ENCODE results near the gene SEPTIN5. TPM values are rescaled to one million over a fixed set of nuclear protein-coding genes. Genes with fewer than 3 reads are reported as not detected.

The SEPTIN5 gene
- total RNA-seq, 1 donor from 2014 or later, result not detected

DNA sequence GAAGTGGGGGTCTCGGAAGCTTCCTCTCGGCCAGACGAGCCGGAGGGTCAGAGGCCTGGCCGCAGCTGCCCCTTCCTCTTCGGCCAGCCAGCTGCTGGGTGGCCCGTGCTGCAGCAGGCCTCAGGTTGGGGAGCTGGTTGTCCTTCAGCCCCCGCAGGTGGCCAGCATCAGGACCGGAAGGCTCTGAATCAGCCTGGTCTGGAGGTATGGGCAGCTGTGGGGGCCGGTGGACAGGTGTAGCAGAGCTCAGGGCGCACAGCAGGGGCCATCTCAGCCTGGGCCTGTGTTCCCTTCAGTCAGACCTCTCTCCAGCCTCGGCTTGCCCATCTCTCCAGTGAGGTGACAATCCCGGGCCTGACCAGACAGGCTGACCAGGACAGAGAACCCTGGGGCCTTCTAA lies 32.4 kb downstream of the SEPTIN5 start:
- intact Hi-C loops (cut with micrococcal nuclease), result no loop called here

DNA sequence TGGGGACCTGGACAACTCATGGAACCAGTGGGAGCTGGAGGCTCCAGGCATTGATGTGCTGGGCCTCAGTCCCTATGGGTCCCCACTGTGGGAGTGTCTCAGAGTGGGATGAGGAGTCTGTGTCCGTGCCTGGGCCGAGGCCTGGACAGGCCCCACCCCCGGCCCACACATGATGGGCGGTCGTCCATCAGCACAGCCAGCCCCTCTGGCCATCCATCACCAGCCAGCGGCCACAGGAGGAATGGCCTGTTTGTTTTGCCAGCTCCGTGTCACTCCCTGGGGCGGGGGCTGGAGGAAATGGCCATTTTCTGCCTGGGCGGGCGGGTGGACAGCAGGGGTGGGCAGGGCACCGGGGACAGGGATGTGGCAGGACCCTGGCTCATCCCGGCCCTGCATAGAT lies 33.2 kb downstream of the SEPTIN5 start:
- intact Hi-C loops (cut with micrococcal nuclease), result no loop called here

DNA sequence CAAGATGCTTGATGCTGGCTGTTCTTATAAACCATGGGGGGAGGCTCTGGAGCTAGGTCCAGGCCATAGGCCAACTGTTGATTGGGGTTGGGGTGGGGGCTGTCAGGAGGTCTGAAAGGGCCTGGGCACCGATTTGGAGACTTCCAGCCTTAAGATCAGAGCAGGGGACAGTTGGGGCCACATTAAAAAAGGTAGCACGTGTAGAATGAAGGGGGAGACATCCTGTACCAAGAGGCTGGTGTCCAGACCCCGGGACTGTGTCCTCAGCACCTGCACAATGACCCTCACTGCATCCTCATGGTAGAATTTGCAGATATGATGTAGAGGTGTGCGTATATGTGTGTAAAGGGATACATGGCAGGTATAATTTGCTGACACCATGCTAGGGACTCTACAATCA lies 33.8 kb downstream of the SEPTIN5 start:
- intact Hi-C loops (cut with micrococcal nuclease), result no loop called here

DNA sequence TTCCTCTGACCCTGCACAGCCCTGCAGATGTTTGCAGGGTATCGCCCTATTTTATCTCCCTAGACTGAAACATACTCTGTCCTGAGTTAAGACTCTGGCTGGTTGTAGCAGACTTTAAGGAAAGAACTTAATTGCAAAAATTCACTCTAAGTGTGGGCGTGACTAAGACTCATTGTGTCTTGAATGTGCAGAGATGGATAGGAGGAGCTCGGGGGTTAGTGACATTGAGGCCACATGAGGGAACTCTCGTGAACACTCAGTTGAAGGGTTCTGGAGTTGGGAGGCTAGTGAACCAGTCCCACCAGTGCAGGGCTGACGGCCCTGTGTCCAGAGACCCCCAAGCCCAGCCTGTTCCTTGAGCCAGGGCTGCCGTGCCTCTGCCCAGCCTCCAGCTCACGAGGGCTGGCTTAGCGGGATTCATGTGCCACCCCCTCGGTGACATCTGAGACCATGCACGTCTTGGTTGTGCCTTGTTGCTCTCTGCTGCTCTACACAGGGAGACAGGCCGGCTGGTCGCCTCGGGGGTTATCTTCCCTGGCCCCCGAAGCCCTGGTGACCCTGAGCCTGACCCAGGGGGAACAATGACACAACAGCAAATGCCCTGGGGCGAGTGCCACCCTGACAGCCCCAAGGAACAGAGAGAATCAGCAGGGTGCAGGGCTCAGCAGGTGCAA lies 34.8 kb downstream of the SEPTIN5 start:
- intact Hi-C loops (cut with micrococcal nuclease), result no loop called here

DNA sequence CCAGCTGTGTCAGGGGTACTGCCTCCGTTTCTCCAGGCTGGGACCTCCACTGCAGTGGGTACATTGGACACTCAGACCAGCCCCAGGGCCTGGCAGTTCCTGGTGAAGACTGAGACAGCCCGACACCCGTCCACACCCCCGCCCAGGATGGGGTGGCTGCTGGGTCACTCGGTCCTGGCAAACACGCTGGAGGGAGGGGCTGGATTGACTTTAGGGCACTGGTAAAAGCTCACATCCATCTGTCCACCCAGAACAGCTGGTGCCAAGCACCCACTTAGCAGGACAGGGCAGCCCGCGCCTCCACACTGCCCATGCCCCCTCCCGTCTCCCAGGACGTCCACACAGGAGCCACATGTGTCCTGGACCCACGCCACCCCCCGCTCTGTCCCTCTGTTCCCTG lies 35.6 kb downstream of the SEPTIN5 start:
- intact Hi-C loops (cut with micrococcal nuclease), result no loop called here

DNA sequence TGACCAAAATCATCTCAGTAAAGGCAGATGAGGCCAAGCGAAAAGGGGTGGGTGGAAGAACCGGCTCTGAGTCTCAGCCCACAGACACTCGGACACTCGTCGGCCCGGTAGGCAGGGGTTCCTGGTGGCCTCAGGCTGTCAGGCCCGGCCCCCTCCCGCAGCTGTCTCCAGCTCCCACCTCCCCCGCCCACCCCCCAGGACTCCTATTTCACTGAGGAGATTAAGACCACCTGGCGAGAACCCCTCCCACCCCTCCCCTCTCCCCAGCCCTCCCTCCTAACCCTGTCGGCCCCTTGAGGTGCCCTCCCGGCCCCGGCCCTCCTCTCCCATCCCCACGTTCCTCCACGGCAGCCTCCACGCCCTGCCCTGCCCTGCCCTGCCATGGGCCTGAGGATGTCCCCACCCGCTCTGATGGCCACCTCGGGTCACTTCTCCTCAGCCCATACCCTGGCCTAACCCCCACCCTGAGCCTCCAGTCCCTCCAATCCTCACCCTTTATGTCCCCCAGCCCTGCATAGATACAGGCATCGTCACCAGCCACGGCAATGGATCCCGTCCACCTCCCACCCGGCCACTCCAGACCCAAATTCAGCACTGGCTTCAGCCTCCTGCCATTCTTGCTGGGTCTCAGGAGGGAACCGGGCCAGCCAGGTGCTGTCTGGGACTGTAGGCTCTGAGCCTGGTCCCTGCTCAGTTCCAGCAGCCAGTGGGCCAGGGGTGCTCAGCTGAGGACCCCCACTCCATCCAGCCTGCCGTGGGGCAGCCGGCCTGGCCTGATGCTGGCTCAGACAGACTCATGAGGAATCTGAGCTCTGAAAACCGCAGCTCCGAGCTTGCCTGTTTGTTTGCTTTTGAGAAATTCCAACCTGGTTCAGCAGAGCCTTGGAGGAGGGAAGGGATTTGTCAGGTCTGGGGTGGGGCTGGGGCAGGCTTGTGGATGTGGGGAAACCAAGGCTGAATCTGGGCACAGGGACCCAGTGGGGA lies 36.5 kb downstream of the SEPTIN5 start:
- intact Hi-C loops (cut with micrococcal nuclease), result no loop called here

DNA sequence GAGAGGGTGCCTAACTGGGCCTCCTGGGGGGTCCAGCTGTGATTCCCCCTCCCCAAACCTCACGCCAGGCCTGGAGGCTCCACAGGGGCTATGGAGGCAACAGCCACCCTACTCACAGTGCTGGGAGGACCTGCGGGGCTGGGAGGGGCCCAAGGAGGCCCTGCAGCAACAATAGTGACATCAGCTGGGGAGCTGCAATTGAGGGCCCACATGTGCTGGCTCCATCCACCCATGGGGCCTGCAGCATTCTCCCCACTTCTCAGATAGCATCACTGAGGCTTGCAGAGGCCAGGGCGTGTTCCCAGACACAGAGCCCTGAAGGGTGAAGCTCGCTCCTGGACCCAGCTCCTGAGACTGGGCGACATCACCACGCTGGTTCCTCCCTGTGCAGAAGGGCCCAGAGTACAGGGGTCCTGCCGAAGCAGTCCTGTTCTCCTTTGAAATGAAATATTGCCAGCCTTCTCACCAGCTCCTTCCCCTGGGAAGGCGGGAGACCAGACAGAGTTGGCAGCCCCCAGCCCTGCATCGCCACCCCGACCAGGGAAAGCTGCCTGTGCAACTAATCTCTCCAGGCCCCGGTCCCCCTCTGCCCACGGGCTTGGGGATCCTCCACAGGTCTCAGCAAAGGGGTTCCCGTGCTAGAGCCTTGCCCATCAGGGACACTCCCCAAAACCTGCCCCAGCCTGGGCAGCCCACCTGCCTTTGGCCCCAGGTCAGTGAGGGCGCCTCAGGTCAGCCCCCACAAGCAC lies 37.4 kb downstream of the SEPTIN5 start:
- intact Hi-C loops (cut with micrococcal nuclease), result no loop called here

DNA sequence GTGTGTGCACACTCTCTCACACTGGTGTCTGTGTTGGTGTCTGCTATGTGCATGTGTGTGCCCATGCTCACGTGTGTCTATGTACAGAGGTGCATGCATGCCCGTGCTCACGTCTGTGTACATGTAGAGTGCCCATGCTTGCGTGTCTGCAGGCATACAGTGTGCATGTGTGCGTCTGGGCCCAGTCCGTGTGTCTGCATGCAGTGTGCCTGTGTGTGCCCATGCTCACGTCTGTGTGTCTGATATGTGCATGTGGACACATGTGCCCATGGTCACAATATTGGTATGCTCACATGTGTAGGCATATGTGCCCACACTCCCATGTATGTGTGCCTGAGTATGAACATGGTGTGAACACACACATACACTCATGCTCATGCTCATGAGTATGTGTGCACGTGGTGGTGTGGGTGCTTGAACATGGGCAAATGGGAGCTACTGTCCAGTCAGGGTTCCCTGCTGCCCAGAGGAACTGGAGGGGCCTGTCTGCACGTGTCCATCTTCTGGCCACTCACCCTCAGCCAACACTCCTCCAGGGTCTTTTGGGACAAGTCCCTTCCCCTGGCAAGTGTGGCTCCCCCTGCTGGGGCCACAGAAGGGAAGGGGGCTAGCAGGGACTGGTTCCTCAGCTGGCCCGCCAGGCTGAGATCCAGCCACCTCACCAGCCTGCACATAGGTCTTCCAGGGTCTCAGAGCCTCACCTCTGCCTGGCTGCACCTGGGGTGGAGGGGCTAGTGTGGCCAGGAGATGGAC lies 39.0 kb downstream of the SEPTIN5 start:
- intact Hi-C loops (cut with micrococcal nuclease), result no loop called here

DNA sequence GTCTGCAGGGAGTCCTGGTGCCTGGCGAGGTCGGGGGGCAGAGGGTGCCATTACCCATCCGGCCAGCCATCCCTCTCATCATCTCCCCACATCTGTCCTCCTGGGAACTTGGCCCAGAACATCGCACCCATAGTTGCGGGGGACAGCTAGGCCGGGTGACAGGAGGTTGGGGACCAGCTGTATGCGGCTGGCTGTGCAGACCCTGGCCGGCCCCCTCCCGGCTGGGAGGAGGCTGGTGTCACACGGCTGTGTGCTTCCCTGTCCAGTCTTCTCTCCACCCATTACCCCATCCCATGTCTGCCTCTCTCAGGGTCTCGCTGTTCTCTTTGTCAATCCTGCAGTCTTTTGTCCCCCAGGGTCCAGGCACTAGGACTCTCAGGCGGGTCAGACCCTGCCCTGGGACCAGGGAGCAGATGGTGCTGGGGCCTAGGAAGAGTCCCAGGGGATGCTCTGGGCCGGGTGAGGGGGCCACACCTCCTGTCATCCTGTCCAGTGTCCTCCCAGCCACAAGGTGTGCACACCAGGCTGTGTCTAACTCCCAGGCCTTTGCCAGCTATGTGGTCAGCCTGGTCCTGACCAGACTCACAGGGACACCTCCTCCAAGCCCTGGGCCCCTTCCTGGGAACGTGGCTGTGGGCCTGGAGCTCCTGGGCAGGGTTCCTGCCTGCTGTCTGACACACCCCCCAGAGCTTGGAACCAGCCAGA lies 39.8 kb downstream of the SEPTIN5 start:
- intact Hi-C loops (cut with micrococcal nuclease), result no loop called here

DNA sequence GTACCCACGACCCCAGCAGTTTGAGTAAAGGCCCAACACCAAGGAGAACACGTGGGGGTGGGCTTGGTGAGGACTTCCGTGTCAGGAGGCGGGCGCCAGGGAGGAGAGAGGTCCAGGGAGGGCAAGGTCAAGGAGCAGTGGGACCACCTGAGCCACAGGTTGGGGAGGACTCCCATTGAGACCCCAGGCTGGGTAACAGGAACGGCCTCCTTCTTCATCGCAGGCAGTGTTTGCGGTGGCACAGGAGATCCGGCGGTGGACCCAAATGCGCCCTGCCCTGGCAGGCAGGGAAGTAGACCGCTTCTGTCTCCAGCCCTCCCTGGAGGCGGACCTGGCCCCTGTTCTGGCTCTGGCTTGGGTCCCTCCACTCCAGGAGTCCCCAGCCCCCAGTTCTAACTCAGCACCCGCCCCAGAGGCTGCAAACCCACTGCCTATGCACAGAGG lies 40.4 kb downstream of the SEPTIN5 start:
- intact Hi-C loops (cut with micrococcal nuclease), result no loop called here

DNA sequence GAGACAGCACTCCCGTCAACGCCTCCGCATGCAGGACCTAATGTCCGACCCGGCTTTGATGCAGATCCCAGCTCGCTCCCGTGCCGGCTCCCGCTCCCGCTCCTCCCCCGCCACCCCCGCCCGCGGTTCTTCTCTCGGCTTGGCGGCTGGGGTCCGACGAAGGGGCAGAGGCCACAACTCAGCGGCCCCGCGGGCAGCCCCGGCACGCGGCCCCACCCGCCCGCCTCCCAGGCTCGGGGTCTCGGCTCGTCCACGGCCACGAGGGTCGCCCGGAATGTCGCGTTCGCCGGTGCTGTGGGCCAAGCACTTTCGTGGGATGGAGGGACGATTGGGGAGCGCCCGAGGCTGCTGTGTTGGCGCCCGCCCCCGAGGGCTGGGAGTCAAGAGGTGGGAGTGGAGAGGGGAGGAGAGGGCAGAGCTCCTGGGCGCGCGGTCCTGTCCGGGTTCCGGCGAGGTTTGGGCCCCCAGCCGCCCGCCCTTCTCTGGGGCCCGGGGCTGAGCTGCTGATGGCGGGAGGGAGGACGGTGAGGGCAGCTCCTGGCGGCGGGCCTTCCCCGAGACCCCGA lies 40.9 kb downstream of the SEPTIN5 start:
- intact Hi-C loops (cut with micrococcal nuclease), result no loop called here

DNA sequence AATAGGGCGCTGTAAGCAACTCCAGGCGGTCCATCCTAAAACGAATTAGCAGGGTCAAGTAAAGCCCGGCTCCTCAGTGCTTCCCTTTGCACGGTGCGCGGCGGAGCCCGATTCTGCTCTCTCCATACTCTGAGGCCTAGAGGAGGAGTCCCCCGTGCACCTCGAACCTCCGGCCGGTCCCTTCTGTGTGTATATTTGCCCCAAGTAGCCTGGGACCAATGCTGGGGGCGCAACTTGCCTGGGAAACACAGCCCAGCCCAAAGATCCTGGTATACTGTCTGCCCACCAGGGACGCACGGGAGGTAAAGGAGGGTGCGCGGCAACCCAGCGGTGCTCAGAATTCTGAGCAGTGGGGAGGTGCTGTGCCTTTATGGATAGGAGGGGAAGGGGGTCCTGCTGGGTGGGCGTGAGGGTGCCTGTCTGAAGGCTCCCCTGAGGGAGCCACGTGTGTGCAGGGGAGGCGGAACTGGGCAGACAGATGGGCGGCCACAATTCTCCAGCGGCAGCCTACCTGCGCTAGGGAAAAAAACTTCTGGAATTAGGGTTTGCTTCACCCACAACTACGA lies 41.5 kb downstream of the SEPTIN5 start:
- intact Hi-C loops (cut with micrococcal nuclease), result loop anchor here (1.0 kb wide), 3 partner anchors 26 to 154 kb away; no protein-coding TSS in a partner anchor

DNA sequence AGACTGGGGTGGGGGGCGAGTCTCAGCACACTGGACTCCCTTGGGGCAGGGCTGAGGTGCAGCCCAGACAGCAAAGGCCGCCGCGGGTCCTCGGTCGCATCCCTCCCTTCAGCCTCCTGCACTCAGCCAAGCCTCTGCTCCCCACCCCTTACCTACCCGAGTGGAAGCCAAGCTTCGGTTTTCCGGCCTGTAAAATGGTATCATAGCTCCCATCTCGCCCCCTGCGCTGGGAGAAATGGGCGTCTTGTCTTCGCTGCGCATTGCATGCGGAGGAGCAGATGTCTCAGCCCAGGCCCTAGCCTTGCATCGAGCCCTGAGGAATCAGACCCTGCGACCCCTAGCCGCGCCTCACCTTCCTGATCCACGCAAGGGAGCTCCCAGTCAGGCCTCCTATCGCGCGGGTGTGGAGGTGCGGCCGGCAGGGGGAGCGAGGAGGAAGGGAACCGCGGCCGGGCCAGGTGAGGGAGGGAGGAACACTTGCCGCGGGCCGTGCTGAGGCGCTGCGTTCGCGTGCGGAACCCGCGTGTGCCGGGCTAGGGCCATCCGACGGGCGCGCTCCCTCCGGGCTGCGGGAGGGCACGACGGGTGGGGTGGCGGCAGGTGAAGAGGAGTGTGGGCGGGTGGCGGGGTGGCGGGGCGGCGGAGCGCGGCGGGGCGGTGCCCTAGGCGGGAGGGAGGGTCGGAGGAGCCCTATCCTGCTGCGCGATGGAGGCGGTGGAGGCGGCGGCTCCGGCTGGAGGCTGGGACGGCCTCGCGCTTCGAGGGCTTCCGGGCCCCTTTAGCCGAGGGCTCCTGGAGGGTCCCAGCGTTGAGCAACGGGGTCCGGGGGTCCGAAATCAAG lies 42.2 kb downstream of the SEPTIN5 start:
- intact Hi-C loops (cut with micrococcal nuclease), result loop anchor here (1.0 kb wide), 3 partner anchors 26 to 154 kb away; no protein-coding TSS in a partner anchor

DNA sequence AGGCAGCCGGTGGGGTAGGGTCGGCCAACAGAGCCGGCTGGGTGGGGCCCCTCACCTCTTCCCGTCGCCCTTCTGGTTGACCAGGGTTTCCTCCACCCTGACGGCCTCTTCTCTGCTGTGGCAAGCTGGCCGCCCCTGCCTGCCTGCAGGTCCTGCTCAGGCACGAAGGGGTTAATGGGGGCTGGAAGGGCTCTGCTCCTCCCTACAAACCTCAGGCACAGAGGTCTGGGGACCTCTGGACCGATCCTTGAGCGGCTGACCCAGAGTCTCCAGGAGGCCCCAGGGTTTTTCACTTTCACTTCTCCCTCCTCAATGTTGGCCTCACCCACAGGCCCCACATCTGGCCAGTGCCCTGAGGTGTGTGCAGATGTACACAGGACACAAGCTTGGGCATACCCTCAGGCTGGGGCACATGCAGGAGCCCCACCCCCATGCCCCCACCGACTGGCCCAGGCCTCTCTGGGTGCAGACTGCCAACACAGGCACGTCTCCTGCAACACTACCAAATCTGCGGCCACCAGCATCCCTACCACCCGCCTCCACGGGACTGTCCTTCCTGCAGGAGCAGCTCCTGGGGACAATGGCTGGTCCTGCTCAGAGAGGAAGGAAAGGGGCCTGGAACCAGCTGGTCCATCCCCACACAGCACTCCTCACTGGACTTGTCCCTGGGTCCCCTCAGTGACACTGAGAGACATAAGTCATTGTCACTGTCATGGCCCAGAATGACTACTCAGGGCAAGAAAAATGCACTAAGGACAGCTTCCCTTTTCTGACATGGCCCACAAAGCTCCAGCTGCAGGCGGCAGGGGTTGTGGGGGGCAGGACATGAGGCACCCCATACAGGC lies 43.1 kb downstream of the SEPTIN5 start:
- intact Hi-C loops (cut with micrococcal nuclease), result no loop called here

DNA sequence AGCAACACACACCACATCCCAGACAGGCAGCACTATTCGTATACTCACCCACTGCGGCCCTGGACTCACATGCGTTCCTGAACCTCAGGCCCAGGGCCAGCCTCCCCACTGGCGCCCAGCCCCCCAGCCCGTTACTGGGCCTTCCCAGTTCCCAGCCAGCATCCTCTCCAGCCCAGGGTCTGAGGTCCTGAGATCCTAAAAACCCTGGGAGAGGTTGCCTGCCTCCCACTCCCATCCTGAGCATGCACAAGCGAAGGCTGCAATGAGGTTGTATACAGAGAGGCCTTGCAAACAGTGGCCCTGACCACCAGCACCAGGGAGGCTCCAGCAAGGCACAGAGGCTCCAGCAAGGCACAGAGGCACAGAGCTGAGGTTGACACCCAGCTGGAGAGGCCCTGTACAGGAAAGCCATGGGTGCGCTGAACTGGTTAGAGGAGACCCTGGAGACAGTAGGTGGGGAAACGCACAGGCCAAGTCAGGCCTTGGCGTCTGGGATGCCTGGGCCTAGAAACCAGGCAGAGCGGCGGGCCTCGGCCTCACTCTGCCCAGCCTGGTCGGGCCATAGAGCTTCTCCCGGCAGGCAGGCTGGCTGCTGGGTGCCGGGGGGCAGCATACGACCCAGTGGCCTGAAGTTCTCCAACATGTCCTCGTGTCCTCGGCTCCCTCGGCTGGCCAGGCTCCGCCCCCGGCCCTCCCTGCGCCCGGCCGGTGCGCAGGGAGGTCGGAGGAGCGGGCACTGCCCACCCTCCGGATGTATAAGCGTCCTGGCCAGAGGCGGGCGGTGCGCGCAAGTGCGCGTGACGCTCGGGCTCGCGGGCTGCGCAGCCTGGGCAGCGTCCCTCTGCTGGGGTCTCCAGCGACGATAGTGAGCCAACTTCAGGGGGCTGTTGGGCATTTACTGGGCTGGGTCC lies 43.9 kb downstream of the SEPTIN5 start:
- intact Hi-C loops (cut with micrococcal nuclease), result no loop called here

DNA sequence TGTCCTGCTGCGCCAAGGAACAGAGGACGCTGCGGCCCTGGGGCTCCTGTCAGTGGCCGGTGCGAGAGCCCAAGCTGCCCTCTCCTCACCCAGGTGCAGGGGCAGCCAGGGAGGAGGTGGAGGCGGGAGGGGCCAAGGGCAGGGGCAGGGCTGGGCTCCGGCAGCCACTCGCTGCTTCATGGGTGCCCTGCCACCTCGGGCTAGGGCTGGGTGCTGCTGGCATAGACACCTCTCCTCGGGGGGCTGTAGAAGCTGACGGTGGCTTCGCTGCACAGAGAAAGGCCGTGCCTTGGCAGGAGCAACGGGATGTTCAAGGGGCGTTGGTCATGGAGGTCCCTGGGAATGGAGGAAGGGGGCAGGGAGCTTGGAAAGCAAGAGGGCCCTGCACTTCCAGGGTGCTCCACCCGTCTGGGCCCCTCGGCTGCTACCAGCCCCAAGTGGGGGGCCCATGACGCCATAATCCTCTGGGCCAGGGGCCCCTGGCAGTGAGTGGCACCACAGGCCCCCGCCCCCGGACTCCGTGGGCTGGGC lies 44.7 kb downstream of the SEPTIN5 start:
- intact Hi-C loops (cut with micrococcal nuclease), result no loop called here
